HG03025 (cell line): ENCODE measurements around the gene PIGR.

Experiments used
- ATAC-seq: cut with Tn5 transposase; IDR thresholded peaks from one replicate; pipeline ENCODE4 v1.9.1; 2021; ENCODE audit warnings: mild to moderate bottlenecking, moderate library complexity; ENCODE audit not compliant: unreplicated experiment, low FRiP score

The PIGR gene, protein sequence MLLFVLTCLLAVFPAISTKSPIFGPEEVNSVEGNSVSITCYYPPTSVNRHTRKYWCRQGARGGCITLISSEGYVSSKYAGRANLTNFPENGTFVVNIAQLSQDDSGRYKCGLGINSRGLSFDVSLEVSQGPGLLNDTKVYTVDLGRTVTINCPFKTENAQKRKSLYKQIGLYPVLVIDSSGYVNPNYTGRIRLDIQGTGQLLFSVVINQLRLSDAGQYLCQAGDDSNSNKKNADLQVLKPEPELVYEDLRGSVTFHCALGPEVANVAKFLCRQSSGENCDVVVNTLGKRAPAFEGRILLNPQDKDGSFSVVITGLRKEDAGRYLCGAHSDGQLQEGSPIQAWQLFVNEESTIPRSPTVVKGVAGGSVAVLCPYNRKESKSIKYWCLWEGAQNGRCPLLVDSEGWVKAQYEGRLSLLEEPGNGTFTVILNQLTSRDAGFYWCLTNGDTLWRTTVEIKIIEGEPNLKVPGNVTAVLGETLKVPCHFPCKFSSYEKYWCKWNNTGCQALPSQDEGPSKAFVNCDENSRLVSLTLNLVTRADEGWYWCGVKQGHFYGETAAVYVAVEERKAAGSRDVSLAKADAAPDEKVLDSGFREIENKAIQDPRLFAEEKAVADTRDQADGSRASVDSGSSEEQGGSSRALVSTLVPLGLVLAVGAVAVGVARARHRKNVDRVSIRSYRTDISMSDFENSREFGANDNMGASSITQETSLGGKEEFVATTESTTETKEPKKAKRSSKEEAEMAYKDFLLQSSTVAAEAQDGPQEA

DNA sequence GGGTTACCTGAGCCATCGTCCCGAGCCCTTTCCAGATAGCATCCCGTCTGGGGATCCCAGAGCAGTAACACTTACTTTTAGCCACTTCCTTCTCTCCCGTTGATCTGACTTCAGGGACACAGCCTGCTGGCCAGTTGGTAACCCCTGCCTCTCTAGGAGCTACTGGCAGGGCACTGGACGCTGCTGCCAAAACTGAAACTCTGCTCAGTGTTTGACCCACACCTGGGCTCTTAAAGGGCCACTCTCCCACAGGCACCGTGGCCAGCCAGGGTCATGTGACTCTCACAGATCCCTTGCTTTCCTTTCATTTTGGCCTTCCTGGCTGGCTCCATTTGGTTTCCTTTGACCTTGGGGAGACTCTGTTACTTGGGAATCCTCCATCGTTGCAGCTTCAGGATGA is at the start of gene PIGR:
TSS of gene PIGR (minus strand) at position 206 of the 400 bp plus-strand sequence. CDS start 5,935 bp downstream, outside the sequence.
- no peak for ATAC-seq

DNA sequence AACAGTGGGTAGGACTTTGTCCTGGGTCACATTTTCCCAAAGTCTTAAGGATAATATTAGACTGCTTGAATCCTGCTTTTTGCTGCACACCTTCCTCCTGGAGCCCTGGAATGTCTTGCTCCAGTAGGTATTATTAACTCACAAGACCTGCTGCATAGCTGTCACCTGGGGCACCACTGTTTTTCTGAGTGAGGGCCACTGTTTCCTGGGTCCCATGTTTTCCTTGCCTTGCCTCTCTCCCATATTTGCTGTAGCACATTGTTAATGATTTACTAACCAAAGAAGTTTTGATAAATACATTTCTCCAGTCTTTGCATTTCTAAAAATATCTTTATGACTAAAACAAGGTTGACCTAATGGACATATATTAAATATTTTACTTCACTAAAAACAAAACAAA is 46.5 kb upstream of the PIGR start:
- no peak for ATAC-seq

DNA sequence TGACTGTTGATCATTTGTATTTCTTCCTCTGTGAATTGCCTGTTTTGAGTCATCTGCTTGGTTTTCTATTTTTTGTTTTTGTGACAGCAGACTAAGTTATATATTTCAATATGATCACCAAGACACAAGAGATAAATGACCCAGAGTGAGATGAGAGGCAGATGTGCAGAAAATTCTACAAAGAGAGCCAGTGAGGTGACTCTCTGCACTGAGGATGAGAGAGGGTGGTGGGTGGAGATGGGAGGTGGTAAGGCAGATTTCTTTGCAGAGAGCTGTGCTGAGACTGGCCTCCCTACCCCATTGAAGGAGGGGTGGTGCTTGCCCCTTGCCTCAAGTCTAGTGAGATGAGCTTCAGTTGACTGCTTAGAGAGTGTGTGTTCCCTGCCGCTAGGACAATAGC is 41.6 kb upstream of the PIGR start:
- ATAC-seq, result no peak

GRCh38 chr1:206986885-206987284 is 40.6 kb upstream of the PIGR start:
- no peak for ATAC-seq

DNA sequence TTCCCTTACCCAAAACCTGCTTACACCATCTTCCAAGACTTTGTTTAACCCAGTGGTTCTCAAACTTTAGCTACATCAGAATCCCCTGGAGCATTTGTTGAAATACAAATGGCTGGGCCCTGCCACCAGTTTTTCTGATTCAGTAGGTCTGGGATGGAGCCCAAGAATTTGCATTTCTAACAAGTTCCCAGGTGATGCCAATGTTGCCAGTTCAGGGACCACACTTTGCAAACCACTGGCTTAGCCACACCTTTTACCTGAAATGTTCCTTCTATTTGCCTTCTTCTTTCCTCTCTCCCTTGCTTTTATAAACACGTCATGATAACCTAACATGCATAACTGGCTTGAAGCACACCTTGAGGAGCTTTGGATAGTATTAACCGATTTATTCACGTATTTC is 40.1 kb upstream of the PIGR start:
- ATAC-seq, result no peak

DNA sequence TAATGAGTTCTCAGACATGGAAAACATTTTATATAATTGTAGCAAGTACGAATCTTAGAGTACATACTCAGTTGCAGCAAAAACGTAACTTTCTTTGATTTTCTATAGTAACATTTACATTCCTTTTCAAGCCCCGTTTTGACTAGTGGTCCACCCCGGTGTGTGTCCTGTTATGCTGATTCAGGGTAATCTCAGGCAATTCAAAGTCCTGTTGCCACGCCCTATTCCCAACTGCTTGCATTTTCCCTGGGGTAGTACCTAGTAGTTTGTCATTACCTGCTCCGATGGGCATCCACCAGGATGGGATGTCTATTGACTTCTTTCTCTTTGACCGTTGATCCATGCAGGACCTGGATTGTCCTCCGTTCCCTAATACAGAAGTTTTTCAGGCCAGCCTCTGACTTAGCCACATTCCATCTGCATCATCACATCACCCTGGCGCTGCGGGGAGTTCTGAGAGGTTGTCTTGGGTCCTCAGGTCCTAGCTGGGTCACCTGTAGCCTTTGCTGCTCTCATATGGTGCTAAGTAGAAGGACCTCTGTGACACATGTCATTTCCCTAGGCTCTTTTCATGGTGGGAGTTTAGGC is 39.0 kb upstream of the PIGR start:
- no peak for ATAC-seq

DNA sequence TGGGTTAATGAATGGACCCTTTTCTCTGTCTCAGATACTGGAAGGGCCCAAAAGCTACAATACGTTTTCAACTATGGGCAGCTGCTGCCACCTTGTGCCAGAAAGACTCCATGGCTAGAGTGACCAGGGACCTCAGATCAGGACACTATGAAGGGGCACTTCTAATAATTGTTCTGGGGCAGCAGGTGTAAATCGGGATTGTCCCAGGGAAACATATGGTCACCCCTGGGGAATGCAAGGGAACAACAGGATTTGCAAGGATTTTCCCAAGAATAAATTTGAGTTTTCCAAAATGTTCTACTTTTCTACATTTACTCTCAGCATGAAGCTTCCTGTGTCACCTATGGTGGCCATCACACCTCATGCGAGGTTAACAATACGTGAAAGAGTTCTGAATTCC is 36.0 kb upstream of the PIGR start:
- no peak for ATAC-seq

- ATAC-seq, result no peak
Measured at GRCh38 chr1:206979379-206980043, 33.2 kb upstream of the PIGR start.

DNA sequence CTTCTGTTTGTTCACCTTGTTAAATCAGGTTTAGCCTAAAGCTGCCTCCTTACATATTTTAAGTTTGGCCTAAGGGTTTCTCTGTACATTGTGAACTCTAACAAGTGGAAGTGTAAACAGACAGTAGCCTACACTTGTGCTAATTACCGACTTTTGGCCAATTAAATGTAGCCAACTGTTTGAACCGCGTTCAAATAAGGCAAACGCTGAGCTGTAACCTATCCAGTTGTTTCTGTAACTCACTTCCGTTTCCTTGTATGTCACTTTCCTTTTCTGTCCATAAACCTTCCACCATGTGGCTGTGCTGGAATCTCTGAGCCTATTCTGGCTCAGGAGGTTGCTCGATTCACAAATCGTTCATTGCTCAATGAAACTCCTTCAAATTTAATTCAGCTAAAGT is 32.0 kb upstream of the PIGR start:
- ATAC-seq, result no peak

- no peak for ATAC-seq
Measured at GRCh38 chr1:206975306-206975705, 29.0 kb upstream of the PIGR start.

DNA sequence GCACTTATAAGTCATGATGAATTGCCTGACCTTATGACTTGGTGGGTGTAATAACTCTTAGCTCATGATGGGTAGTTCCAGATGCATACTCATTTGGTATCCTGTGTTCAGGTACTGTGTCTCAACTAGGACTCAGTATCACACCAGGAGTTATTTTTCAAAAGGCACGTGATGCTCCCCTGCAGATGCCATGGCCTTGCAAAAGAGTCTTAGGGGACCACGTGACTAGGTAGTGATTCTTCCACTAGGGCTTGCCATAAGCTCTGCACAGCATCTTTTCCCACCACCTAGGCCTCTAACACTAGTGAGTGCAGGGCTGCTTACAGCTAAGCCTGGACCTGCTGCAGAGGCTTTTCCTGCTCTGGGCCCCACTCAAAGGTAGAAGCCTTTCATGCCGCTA is 27.9 kb upstream of the PIGR start:
- no peak for ATAC-seq

GRCh38 chr1:206972728-206973127 is 26.5 kb upstream of the PIGR start:
- ATAC-seq, result no peak

- no peak for ATAC-seq
Measured at GRCh38 chr1:206971029-206971655, 24.9 kb upstream of the PIGR start.

DNA sequence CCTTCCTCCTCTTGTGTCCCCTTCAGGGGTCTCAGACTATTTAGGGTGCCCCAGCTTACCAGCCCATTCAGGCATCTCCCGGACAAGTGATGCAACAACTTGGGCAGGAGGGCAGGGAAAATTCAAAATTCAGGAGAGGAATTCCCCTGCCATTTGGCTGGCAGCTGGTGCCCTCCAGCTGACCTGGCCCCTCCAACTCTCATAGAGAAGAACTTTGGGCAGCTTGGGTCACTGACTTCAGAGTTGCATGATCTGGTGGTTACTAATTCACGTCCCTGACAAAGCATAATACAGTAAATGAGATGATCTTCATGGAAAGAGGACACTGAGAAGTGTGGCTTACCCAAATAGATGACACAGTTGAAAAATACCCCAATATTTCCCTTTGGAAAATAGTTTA is 24.2 kb upstream of the PIGR start, which contains the start of gene FCAMR:
TSS of gene FCAMR (minus strand) at position 15 of the 400 bp plus-strand sequence. CDS start 335 bp downstream, outside the sequence.
- ATAC-seq, result no peak

GRCh38 chr1:206969090-206969489 is 22.8 kb upstream of the PIGR start:
- no peak for ATAC-seq

DNA sequence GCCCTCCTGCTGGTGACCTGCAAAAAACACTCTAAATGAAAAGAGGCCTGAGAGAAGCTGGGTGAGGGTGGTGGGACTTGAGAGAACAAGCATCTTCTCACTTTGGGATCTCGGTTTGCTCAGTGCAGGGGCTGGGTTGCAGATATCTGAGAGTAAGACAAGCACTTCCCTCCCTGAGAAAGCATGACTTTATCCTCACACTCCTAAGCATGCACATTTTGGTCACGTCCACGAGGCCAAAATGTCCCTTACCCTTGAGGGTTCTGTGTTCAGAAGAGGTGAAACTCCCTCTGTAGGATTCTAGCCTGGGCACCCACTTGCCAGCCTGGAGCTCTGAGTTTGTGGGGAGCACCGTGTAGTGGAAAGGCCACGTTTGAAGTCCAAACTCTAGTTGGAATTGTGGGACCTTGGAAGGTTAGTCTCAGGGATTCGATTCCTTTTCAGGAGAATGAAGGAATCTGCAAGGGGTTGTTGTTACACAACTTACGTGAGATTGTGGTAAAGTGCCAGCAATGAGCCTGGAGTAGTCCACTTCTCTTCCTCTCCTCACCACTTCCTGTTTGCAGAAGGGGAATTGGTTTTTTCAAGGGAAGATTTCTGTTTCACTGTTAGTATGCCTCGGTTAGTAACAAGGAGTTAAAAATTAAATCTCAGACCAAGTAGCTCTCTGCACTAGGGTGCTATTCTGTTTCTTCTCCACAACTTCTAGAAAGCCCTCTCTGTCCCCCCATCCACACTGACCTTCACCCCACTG is 21.0 kb upstream of the PIGR start:
- no peak for ATAC-seq

- ATAC-seq, result no peak
Measured at GRCh38 chr1:206965781-206966180, 19.5 kb upstream of the PIGR start.

GRCh38 chr1:206963740-206964139 is 17.5 kb upstream of the PIGR start:
- no peak for ATAC-seq

DNA sequence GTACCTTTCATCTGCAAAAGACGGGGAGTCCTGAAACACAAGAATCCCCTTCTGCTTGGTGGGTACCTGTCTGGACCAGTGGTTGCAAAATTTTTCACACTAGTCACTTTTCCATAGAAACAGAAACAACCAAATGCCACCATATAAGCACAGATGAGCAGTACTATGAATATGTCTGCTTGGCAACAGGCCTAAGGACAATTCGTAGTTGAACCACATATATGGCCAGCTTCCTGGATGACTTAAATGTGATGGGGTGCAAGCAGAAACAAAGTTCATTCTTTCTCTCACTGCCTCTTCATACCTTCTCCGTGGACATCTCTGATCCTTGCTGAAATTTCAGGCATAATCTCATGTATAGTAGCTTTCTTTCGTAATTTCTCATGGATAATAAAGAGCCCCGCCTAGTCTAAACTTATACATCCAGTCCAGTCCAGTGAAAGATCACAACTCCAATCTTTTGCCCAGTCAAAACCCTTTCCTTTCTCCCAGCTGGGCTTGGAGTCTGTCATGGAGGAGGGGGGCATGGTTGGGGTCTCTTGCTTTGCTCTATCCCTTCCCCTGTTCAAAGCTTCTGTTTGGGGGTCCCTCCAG is 16.9 kb upstream of the PIGR start:
- no peak for ATAC-seq
